Calu3 (cell line): ENCODE results near the gene ZP1. TPM values are rescaled to one million over a fixed set of nuclear protein-coding genes. Genes with fewer than 3 reads are reported as not detected.

Source experiments
- BruUV-seq: library from RNA; stranded (reverse); fragments of 400-500 nt; replicated peaks from 2 replicates; lab custom pipeline; 2021; lab: Mats Ljungman, UMichigan
- CTCF ChIA-PET: fragments of 300-600 bp; sonication (Branson Sonifier 250); formaldehyde crosslinking; loops from one replicate; lab custom pipeline; 2022; ENCODE audit warnings: antibody characterized with exemption; lab: Charles Lee
- DNase-seq: peaks from one replicate; pipeline ENCODE4 v3.0.0; 2022
- H3K27ac Mint-ChIP-seq: one replicate; pipeline ENCODE4 v1.8.0; 2022; ENCODE audit warnings: mixed read lengths; ENCODE audit not compliant: unreplicated experiment
- H3K27me3 Mint-ChIP-seq: one replicate; pipeline ENCODE4 v1.8.0; 2022; ENCODE audit warnings: mixed read lengths; ENCODE audit not compliant: unreplicated experiment
- H3K36me3 Mint-ChIP-seq: one replicate; pipeline ENCODE4 v1.8.0; 2022; ENCODE audit warnings: mild to moderate bottlenecking, moderate library complexity, mixed read lengths; ENCODE audit not compliant: insufficient read depth, unreplicated experiment
- H3K4me1 Mint-ChIP-seq: one replicate; pipeline ENCODE4 v1.8.0; 2022; ENCODE audit warnings: mild to moderate bottlenecking, low read depth, mixed read lengths; ENCODE audit not compliant: unreplicated experiment
- H3K4me3 Mint-ChIP-seq: one replicate; pipeline ENCODE4 v1.8.0; 2022; ENCODE audit warnings: mild to moderate bottlenecking, low read depth, moderate library complexity, mixed read lengths; ENCODE audit not compliant: unreplicated experiment
- H3K9me3 Mint-ChIP-seq: one replicate; pipeline ENCODE4 v1.8.0; 2022; ENCODE audit warnings: low read depth, mixed read lengths; ENCODE audit not compliant: unreplicated experiment
- intact Hi-C: fragments of 100-400 bp; cut with micrococcal nuclease; formaldehyde crosslinking; loops from one replicate; pipeline ENCODE4 v1.10.0; 2022; ENCODE audit not compliant: unreplicated experiment
- total RNA-seq: library from RNA; stranded (reverse); gene quantifications from 2 replicates; pipeline ENCODE4 v1.2.3, GENCODE V29; 2022
- TF ChIP-seq, protein P1 (sequence below): fragments of 200-600 bp; IDR thresholded peaks from one replicate; pipeline ENCODE4 v1.8.0; 2022; ENCODE audit warnings: antibody characterized with exemption; ENCODE audit not compliant: unreplicated experiment

The ZP1 gene
- total RNA-seq, 1 experiment from 2014 or later: not detected

DNA sequence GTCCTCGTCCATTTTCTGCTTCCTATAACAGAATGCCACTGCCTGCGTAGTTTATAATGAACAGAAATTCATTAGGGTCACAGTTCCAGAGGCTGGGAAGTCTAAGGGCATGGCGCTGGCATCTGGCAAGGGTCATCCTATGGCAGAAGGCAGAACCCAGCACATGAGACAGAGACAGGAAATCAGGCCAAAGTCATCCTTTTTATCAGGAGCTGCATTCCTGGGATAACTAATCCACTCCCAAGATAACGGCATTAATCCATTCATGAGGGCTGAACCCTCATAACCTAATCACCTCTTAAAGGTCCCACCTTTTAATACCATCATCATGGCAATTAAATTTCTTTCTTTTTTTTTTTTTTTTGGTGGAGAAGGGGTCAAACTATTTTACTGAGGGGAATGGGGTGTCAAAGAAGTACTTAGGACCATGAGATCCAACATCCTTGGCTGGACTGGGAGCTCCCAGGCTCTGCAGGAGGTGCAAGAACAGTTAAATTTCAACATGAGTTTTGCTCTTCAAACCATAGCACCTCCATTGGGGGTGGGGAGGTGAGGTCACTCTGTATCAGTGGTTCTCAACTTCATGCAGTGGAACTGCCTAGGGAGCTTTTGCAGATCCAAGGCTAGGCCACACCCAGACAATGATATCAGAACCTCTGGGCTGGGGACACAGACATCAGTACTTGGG lies 51.1 kb downstream of the ZP1 start:
- intact Hi-C loops: loop anchor here (5.0 kb wide), 1 partner anchor 214 kb away; no protein-coding TSS in a partner anchor
- Mint-ChIP-seq H3K9me3 (no peaks in the 10 kb centered on the region), H3K4me1 (peaks cover 23% of the 10 kb centered on the region), H3K36me3 (peaks cover 20% of the 10 kb centered on the region), H3K27ac (no peak overlapping the region), H3K4me3 (no peak overlapping the region), H3K27me3 (no peaks in the 10 kb centered on the region)
- TF ChIP-seq, protein P1, sequence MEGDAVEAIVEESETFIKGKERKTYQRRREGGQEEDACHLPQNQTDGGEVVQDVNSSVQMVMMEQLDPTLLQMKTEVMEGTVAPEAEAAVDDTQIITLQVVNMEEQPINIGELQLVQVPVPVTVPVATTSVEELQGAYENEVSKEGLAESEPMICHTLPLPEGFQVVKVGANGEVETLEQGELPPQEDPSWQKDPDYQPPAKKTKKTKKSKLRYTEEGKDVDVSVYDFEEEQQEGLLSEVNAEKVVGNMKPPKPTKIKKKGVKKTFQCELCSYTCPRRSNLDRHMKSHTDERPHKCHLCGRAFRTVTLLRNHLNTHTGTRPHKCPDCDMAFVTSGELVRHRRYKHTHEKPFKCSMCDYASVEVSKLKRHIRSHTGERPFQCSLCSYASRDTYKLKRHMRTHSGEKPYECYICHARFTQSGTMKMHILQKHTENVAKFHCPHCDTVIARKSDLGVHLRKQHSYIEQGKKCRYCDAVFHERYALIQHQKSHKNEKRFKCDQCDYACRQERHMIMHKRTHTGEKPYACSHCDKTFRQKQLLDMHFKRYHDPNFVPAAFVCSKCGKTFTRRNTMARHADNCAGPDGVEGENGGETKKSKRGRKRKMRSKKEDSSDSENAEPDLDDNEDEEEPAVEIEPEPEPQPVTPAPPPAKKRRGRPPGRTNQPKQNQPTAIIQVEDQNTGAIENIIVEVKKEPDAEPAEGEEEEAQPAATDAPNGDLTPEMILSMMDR: no peak
- BruUV-seq: no TSS peak
- no peak for DNase-seq
- CTCF ChIA-PET: interaction anchor here (1.1 kb wide), 1 partner anchor 239 kb away, joined by 3 read pairs; no protein-coding TSS in a partner anchor

DNA sequence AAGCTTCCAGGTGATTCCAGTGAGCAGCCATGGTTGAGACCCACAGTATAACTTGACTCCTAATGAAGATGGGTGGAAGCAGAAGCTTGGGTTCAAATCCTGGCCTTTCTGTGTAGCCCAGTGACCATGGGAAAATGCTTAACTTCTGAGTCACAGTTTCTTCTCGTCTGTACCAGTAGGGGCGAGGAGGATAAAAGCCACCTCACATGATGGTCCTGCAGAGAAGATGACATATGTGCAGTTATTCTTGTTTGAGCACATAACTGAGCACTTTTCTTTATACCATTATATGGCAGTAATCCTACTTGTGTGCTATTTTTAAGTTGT lies 51.6 kb downstream of the ZP1 start:
- TF ChIP-seq, protein P1: no peak
- no TSS peak for BruUV-seq
- intact Hi-C loops: loop anchor here (5.0 kb wide), 1 partner anchor 213 kb away; no protein-coding TSS in a partner anchor
- CTCF ChIA-PET: interaction anchor here (0.6 to 1.1 kb wide), 2 partner anchors 239 to 342 kb away, joined by 3 read pairs; no protein-coding TSS in a partner anchor
- Mint-ChIP-seq H3K4me1 (peaks cover 23% of the 10 kb centered on the region), H3K4me3 (no peak overlapping the region), H3K9me3 (no peaks in the 10 kb centered on the region), H3K36me3 (peaks cover 15% of the 10 kb centered on the region), H3K27ac (no peak overlapping the region), H3K27me3 (no peaks in the 10 kb centered on the region)
- no peak for DNase-seq

DNA sequence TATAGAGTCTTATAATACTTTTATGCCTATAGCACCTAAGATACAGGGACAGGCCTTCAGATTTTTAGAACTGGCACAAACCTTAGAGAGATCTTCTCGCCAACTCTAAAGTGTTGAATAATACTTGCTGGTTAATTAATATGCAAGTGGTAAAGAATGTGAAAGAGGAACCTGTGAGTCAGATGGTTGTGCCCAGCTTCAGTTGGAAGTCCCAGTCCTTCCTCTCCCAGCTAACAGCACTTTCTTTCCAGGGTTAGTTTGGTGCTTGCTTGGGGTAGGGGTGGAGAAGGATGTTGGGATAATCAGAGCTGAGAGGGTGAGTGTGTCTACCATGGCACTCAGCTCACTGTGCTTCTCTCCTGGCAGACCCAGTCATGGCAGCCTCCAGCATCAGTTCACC lies 52.0 kb downstream of the ZP1 start:
- Mint-ChIP-seq H3K4me3 (no peak overlapping the region), H3K4me1 (peaks cover 23% of the 10 kb centered on the region), H3K27ac (no peak overlapping the region), H3K9me3 (no peaks in the 10 kb centered on the region), H3K36me3 (peaks cover 15% of the 10 kb centered on the region), H3K27me3 (no peaks in the 10 kb centered on the region)
- no TSS peak for BruUV-seq
- DNase-seq: no peak
- intact Hi-C loops: loop anchor here (5.0 kb wide), 1 partner anchor 213 kb away; no protein-coding TSS in a partner anchor
- TF ChIP-seq, protein P1: no peak
- CTCF ChIA-PET: interaction anchor here (0.6 to 1.1 kb wide), 2 partner anchors 238 to 342 kb away, joined by 3 read pairs; no protein-coding TSS in a partner anchor

DNA sequence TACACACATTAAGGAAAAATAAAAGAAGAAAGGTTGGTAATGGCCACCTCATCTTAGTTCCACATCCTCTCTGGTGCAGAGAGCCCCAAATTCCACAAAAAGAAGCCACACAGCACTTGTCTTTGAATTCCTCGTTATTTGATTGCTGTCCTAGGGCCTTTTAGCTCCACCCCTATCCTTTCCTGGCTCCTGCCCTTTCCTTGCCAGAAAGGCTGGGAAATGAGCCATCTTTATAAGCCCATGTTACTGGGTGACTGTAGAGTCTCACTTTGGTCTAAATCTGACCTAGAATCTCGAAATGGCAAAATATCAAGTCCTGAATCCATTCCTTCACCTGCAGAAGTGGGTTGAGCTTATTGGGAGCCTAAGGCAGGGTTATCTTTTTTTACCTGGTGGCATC lies 52.6 kb downstream of the ZP1 start:
- intact Hi-C loops: loop anchor here (5.0 kb wide), 1 partner anchor 212 kb away; no protein-coding TSS in a partner anchor
- CTCF ChIA-PET: no interaction called here
- Mint-ChIP-seq H3K27ac (no peak overlapping the region), H3K36me3 (peaks cover 15% of the 10 kb centered on the region), H3K4me3 (no peak overlapping the region), H3K27me3 (no peaks in the 10 kb centered on the region), H3K4me1 (peaks cover 24% of the 10 kb centered on the region), H3K9me3 (no peaks in the 10 kb centered on the region)
- no TSS peak for BruUV-seq
- TF ChIP-seq, protein P1: no peak
- no peak for DNase-seq
